ENCODE results near the gene VPS51. TPM values are rescaled to one million over a fixed set of nuclear protein-coding genes. Genes with fewer than 3 reads are reported as not detected.

VPS51 gene
- total and polyA plus RNA-seq, 2 of the 13 experiments (the other 11 are each of a cell fraction or from before 2014, with no cell fraction given) = 76.3 to 90.6 TPM

GRCh38 chr11:65112546-65113360 lies 16.7 kb downstream of the VPS51 start (continued):
- TF ChIP-seq ZNF790 (CRISPR knock-in tag; IDR thresholded peaks at IDR 0.05; ENCODE audit: borderline replicate concordance) = no peak
- no peak for TF ChIP-seq ZBTB44 (CRISPR knock-in tag; IDR thresholded peaks at IDR 0.05)
- peak; percentile 50; the same call in 1 of the 2 replicates for TF ChIP-seq ESRRA (CRISPR knock-in tag; IDR thresholded peaks at IDR 0.05; ENCODE audit: low read depth)
- TF ChIP-seq MAF1 (CRISPR knock-in tag; IDR thresholded peaks at IDR 0.05; ENCODE audit: borderline replicate concordance) = peak; percentile 37; the same call in 1 of the 2 replicates
- no peak for TF ChIP-seq NR2F1 (CRISPR knock-in tag; IDR thresholded peaks at IDR 0.05)
- TF ChIP-seq, protein P1, sequence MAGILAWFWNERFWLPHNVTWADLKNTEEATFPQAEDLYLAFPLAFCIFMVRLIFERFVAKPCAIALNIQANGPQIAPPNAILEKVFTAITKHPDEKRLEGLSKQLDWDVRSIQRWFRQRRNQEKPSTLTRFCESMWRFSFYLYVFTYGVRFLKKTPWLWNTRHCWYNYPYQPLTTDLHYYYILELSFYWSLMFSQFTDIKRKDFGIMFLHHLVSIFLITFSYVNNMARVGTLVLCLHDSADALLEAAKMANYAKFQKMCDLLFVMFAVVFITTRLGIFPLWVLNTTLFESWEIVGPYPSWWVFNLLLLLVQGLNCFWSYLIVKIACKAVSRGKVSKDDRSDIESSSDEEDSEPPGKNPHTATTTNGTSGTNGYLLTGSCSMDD (CRISPR knock-in tag; IDR thresholded peaks at IDR 0.05) = no peak
- TF ChIP-seq YEATS2 (CRISPR knock-in tag; IDR thresholded peaks at IDR 0.05; ENCODE audit: borderline replicate concordance) = 0 out of 2 replicates have a peak, but pooled peaks have one; percentile 31
- TF ChIP-seq MZF1 (CRISPR knock-in tag; IDR thresholded peaks at IDR 0.05; ENCODE audit: borderline replicate concordance) = peak; percentile 83; the same call in 1 of the 2 replicates
- TF ChIP-seq TIGD3 (CRISPR knock-in tag; IDR thresholded peaks at IDR 0.05; ENCODE audit: borderline replicate concordance) = no peak
- TF ChIP-seq NCOA2 (CRISPR knock-in tag; IDR thresholded peaks at IDR 0.05) = 0 out of 2 replicates have a peak, but pooled peaks have one; percentile 17
- TF ChIP-seq HNF1B (CRISPR knock-in tag; IDR thresholded peaks at IDR 0.05) = peak; percentile 29; the same call in 1 of the 2 replicates
- TF ChIP-seq WIZ (CRISPR knock-in tag; IDR thresholded peaks at IDR 0.05) = 0 out of 2 replicates have a peak, but pooled peaks have one; percentile 28
- TF ChIP-seq ZNF687 (CRISPR knock-in tag; IDR thresholded peaks at IDR 0.05) = peak; percentile 70; the same call in 1 of the 2 replicates
- TF ChIP-seq TCF12 (IDR thresholded peaks at IDR 0.05) = no peak
- 0 out of 2 replicates have a peak, but pooled peaks have one; percentile 66 for TF ChIP-seq TCF12 (CRISPR knock-in tag; IDR thresholded peaks at IDR 0.05)
- TF ChIP-seq BRD4 (CRISPR knock-in tag; IDR thresholded peaks at IDR 0.05) = peak; percentile 74; the same call in 1 of the 2 replicates
- peak; percentile 45 for TF ChIP-seq RBM22 (optimal IDR thresholded peaks at IDR 0.05; ENCODE audit: low read length)
- no peak for TF ChIP-seq FIP1L1 (IDR thresholded peaks at IDR 0.05; ENCODE audit: borderline replicate concordance, insufficient read depth, low read depth, low read length)
